ENCODE measurements around the gene GTF2A1.

GTF2A1 gene

DNA sequence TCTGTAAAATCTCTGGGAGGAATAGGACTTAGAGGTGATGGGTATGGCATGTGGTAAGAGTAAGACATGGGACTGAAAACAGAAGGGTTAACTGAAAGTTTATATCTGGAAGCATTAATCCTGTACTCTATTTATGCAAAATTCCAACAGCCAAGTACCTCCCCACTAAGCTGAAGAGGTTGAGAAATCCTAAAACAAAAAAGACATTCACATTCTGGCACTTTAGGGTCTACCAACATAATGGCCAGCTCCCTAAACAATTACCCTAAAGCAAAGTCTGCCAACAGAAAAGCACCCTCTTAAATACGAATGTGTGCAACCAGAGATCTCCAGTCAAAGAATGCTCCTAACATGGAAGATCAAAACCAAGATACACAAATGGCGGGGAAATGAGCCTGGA is 87.4 kb downstream of the GTF2A1 start:
- DNase-seq (ENCODE audit: low spot score) = no peak

DNA sequence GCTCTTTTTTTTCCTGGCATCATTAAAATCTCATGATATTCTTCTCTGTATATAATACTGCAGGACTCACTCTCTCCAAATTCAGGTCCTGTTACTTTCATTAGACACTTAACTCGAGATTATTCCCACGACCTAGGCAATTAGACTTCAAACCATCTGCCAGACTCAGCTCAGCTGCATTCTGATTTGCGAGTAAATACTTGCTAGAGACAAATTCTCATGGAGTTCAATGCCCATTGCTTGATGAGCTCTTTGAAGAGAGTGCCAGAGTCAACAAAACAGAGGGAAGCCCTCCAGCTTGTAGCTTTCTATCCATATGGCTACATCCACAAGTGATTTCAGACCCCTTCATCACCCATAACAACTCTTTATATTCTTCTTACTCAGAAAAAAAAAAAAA is 88.3 kb downstream of the GTF2A1 start:
- no peak for DNase-seq (ENCODE audit: low spot score)

DNA sequence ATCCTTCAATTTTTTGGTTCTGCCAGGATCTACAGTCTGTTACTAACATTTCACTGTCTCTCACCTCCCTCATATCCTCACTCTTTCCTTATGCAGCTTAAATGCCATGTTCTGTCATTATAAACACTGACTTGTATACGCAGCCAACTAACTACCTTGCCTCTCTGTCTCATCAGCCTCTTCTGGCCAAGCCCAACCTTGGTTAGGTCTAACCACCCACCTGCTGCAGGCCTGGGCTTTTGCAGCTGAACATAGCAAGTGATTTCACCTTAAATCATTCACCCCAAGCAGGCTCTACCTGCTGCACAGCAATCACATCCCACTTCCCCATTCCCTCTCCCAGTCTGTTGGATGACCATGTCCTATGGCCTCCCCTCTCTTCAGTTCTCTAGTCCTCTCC is 91.5 kb downstream of the GTF2A1 start:
- no peak for DNase-seq (ENCODE audit: low spot score)

DNA sequence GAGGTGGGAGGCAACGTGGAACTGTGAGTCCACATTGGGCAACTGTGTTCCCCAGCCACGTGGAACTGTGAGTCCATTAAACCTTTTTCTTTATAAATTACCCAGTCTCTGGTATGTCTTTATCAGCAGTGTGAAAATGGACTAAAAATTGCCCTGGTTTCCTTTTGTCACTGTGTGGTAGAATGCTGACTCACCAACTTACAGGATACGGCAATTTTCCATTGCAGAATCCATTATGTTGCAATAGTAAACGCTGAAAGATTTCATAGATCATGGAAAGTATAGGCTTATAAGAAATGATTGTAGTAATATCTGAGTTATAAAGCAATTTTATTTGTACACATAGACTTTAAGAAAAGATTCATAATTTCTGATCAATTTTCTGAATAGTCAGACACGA is 93.0 kb downstream of the GTF2A1 start:
- DNase-seq (ENCODE audit: low spot score) = no peak

DNA sequence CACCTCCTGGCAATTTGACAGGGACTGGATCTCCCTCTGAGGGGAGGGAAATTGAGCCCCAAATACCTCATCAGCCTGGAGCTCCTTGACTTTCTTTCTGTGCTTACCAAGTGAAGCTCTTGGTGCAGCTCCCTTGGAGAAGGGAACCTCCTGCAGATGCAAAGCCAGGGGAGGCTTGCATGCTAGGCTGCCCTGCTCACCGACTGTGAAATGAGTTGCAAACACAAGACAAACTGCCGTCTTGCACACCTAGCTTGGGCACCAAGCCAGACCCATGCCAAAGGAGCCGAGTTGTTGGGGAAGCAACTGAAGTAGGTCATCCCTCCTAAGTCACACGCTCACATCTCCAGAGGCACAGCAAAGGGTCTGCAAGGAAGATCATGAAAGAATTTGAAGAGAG is 95.2 kb downstream of the GTF2A1 start:
- no peak for DNase-seq (ENCODE audit: low spot score)

Measured in LoVo (cell line).